ENCODE measurements around the gene HVCN1. TPM values are rescaled to one million over a fixed set of nuclear protein-coding genes. Genes with fewer than 3 reads are reported as not detected.

Gene HVCN1
- polyA plus RNA-seq (2012; ENCODE audit: insufficient read length, low read depth): 0.87 TPM

- TF ChIP-seq TAF1 (IDR thresholded peaks at IDR 0.05; ENCODE audit: borderline replicate concordance, insufficient read depth, low read length): no peak
- no peak for TF ChIP-seq REST (IDR thresholded peaks at IDR 0.05; ENCODE audit: insufficient read depth in 1 of 2, low read depth in 2 of 2, low read length in 2 of 2)
- no peak for TF ChIP-seq SIN3A (IDR thresholded peaks at IDR 0.05; ENCODE audit: borderline replicate concordance, insufficient read depth, low read length)
- no peak for TF ChIP-seq POLR2AphosphoS5 (IDR thresholded peaks at IDR 0.05; ENCODE audit: low read depth, low read length)
- TF ChIP-seq FOXP2 (optimal IDR thresholded peaks at IDR 0.05; ENCODE audit: borderline replicate concordance, extremely low read depth, extremely low read length, insufficient read depth): no peak
These were observed at the start of gene HVCN1 for GRCh38 chr12:110688446-110689280. Gene HVCN1, minus strand, starts transcription at chr12:110689115. Its CDS starts 5,870 bp downstream, at chr12:110683245.

- no peak for TF ChIP-seq POLR2AphosphoS5 (IDR thresholded peaks at IDR 0.05; ENCODE audit: low read depth, low read length)
- TF ChIP-seq FOXP2 (optimal IDR thresholded peaks at IDR 0.05; ENCODE audit: borderline replicate concordance, extremely low read depth, extremely low read length, insufficient read depth): no peak
- TF ChIP-seq TAF1 (IDR thresholded peaks at IDR 0.05; ENCODE audit: borderline replicate concordance, insufficient read depth, low read length): no peak
- TF ChIP-seq SIN3A (IDR thresholded peaks at IDR 0.05; ENCODE audit: borderline replicate concordance, insufficient read depth, low read length): no peak
- TF ChIP-seq REST (IDR thresholded peaks at IDR 0.05; ENCODE audit: insufficient read depth in 1 of 2, low read depth in 2 of 2, low read length in 2 of 2): no peak
These were observed 48.6 kb upstream of the HVCN1 start for GRCh38 chr12:110737532-110737931.

GRCh38 chr12:110733900-110734299 is 45.0 kb upstream of the HVCN1 start:
- TF ChIP-seq TAF1 (IDR thresholded peaks at IDR 0.05; ENCODE audit: borderline replicate concordance, insufficient read depth, low read length) (no peak), POLR2AphosphoS5 (IDR thresholded peaks at IDR 0.05; ENCODE audit: low read depth, low read length) (0 out of 2 replicates have a peak, but pooled peaks have one; percentile 41)

- no peak for TF ChIP-seq REST (IDR thresholded peaks at IDR 0.05; ENCODE audit: insufficient read depth in 1 of 2, low read depth in 2 of 2, low read length in 2 of 2)
- TF ChIP-seq POLR2AphosphoS5 (IDR thresholded peaks at IDR 0.05; ENCODE audit: low read depth, low read length): peak; percentile 51; the same call in 1 of the 2 replicates
- no peak for TF ChIP-seq FOXP2 (optimal IDR thresholded peaks at IDR 0.05; ENCODE audit: borderline replicate concordance, extremely low read depth, extremely low read length, insufficient read depth)
- 0 out of 2 replicates have a peak, but pooled peaks have one; percentile 38 for TF ChIP-seq SIN3A (IDR thresholded peaks at IDR 0.05; ENCODE audit: borderline replicate concordance, insufficient read depth, low read length)
These were observed 44.3 kb upstream of the HVCN1 start for GRCh38 chr12:110733089-110733715.

- no peak for TF ChIP-seq FOXP2 (optimal IDR thresholded peaks at IDR 0.05; ENCODE audit: borderline replicate concordance, extremely low read depth, extremely low read length, insufficient read depth)
- no peak for TF ChIP-seq TAF1 (IDR thresholded peaks at IDR 0.05; ENCODE audit: borderline replicate concordance, insufficient read depth, low read length)
- no peak for TF ChIP-seq SIN3A (IDR thresholded peaks at IDR 0.05; ENCODE audit: borderline replicate concordance, insufficient read depth, low read length)
- no peak for TF ChIP-seq POLR2AphosphoS5 (IDR thresholded peaks at IDR 0.05; ENCODE audit: low read depth, low read length)
- no peak for TF ChIP-seq REST (IDR thresholded peaks at IDR 0.05; ENCODE audit: insufficient read depth in 1 of 2, low read depth in 2 of 2, low read length in 2 of 2)
These were observed 43.7 kb upstream of the HVCN1 start for GRCh38 chr12:110732572-110732971.

All from PFSK-1 (cell line).